Mesenteric fat pad (tissue), 1 donor: ENCODE measurements around the gene LRRIQ3. TPM values are rescaled to one million over a fixed set of nuclear protein-coding genes. Genes with fewer than 3 reads are reported as not detected.
"Not testable (repeated sequence)": the region's sequence is repeated elsewhere in the genome, so short reads cannot be mapped to it uniquely, and the experiment has no call there.

Source experiments
- DNase-seq: peaks from one replicate; pipeline ENCODE4 v3.0.0-alpha.2; 2020; ENCODE audit warnings: low spot score
- total RNA-seq: library from RNA; stranded (reverse); fragmentation: NEBNext Ultra II Directional; extraction: Animal tissue kit (Norgen Biotek cat#: 25700); gene quantifications from one replicate; pipeline ENCODE4 v1.2.1, GENCODE V29; 2021
- donor health status: DM: yes; HTN: yes; CAD: no.

LRRIQ3 gene
- total RNA-seq, 1 donor from 2014 or later: 0.71 TPM

DNA sequence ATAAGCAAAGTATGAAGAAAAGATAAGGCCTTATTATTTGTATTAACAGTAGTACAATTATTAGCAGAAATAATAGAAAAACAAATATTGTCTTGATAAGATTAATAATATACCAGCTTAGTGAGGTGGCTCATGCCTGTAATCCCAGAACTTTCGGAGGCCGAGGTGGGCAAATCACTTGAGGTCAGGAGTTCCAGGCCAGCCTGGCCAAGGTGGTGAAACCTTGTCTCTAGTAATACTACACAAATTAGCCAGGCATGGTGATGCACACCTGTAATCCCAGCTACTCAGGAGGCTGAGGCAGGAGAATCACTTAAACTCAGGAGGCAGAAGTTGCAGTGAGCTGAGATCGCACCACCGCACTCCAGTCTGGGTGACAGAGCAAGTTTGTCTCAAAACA lies 80.6 kb downstream of the LRRIQ3 start:
- DNase-seq: not testable (repeated sequence)

DNA sequence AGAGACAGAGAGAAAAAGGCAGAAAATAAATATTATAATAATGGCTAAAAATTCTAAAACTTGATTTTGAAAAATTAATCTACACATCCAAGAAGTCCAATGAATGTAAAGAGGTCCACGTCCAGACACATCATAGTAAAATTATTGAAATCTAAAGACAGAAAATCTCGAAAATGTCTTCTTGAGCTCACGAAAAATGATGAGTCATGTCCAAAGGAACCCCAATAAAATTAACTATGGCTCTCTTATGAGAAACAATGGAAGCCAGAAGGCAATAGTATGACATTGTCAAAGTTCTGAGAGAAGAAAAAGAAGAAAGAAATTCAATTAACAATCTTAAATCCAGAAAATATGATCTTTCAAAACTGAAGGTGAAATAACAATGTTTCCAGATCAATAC lies 84.6 kb downstream of the LRRIQ3 start:
- no peak for DNase-seq

DNA sequence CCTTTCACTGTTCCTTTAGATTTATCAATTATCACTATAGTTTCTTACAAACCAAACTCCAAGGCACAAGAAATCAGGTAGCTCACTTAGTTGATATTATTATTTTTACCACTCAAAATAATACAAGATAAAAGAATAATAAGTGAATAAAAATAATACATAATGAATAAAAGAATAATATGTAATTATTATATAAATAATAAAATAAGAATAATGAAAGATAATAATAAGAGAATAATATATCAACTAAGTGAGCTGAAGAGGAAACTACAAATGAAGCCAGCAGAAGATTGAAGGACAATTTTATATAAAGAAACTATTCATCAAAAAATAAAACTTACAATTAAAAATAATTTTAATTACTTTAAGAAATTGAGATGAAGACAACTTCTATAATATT lies 90.6 kb downstream of the LRRIQ3 start:
- DNase-seq: no peak

DNA sequence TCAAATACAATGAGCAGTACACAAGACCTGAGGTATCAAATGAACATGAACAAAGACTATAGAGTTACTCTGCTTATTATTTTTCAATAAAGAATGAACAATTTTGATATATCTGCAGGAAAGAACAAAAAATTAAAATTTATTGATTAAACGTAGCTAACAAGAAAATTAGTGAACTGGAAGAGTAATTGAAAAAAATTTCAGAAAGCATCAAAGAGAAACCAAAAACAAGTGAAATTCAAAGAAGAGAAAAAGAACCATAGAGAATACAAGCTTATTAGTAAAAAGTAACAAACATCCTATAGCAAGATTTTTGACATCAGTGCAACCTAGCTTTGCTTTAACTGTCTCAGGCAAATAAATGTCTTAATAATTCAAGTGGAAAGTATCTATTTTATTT lies 106.6 kb downstream of the LRRIQ3 start:
- no peak for DNase-seq

DNA sequence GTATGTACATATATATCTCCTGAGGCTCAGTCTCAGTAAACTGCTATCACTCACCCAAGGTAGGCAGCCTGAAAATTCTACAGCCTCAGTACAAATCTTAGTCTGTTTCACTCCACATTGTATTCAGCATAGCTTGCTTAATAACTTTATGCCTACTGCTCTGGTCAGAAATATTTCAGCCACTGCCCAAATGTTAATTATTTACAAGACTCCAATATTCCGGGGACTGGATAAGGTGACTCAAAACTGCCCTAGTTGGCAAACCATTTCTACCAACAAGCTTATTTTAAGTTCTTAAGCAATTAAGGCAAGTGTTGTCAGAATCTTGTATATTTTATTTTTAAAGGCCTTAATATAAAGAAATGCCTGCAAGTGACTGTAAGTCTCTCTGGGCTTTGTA lies 114.8 kb downstream of the LRRIQ3 start:
- DNase-seq: no peak

GRCh38 chr1:74065081-74065480 lies 132.9 kb downstream of the LRRIQ3 start:
- DNase-seq: no peak

DNA sequence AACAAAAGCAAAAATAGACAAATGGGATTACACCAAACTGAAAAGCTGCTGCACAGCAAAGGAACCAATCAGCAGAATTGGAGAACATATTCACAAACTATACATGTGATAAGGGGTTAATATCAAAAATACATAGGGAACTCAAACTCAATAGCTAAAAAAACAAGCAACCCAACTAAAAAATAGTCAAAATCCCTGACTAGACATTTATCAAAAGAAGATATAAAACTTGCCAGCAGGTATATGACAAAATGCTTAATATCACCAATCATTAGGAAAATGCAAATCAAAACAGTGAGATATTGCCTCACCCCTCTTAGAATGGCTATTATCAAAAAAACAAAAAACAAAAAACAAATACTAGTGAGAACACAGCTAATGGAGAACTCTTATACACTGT lies 140.3 kb downstream of the LRRIQ3 start:
- no peak for DNase-seq

DNA sequence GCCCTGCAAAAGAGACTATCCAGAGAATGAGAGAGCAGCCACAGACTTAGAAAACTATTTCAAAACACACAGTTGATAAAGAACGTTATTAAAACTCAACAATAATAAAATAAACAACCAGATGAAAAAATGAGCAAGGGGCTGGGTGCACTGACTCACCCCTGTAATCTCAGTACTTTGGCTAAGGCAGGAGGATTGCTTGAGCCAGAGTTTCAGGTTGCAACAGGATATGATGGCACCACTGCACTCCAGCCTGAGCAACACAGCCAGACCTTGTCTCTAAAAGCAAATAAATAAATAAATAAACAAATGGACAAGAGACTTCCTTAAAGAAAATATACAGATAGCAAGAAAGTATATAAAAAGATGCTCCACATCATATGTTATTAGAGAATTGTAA lies 144.6 kb downstream of the LRRIQ3 start:
- DNase-seq: no peak

DNA sequence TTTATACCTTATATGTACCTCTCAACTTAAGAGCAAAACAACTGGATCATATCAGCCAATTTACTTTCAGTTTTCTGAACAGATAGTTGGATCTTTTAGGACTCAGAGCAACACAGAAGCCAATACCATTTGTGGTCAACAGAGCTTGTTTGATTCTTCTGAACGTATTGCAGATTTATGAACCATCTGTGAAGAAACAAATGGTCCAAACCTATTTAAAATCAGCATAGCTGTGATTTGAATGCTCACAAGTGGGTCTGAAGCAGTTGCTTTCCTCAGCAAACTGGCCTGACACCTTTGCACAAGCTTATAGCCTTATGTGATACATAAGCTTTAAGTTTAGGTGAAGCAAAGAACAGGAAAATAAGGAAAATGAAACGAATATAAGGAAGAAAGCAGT lies 147.6 kb downstream of the LRRIQ3 start:
- DNase-seq: no peak

- DNase-seq: no peak
These were observed 159.9 kb downstream of the LRRIQ3 start for GRCh38 chr1:74038042-74038441.

- DNase-seq: no peak
These were observed 185.4 kb downstream of the LRRIQ3 start for GRCh38 chr1:74012583-74012982.

GRCh38 chr1:74011736-74012135 lies 186.2 kb downstream of the LRRIQ3 start:
- no peak for DNase-seq

DNA sequence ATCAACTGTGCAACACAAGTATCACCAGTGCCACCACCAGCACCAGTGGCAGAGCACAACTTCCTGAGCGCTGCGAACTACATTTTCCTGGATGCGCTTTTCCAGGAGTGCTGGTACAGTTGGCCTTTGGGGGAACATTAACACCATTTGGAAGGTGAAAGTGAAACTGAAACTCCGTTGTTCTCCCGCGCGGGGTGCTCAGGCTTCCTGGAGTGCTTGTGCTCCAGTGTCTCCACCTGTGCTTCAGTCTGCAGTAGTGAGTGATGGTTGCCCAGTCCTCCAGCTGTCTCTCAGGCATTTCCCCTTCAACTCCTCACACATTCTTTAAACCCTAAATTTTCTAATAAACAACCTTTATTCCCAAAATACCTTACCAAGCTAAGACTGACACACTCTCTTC lies 187.8 kb downstream of the LRRIQ3 start:
- DNase-seq: no peak

DNA sequence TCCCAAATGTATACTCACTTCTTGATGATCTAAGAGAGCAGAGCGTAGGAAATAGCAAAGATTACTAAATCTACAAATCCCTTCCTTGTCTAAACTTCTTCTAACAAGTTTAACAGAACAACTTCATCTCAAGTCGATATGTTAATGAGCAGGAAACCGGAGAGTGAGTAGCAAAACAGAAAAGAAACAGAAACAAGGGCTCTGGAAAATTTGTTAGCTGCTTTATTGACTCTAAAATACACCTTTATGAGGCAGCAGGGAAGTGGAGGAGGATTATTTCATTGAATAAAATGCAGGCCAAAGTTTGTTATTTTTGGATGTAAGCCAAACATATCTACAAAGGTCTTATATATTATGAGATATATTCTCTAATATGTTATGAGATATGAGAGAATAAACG lies 192.4 kb downstream of the LRRIQ3 start:
- no peak for DNase-seq

DNA sequence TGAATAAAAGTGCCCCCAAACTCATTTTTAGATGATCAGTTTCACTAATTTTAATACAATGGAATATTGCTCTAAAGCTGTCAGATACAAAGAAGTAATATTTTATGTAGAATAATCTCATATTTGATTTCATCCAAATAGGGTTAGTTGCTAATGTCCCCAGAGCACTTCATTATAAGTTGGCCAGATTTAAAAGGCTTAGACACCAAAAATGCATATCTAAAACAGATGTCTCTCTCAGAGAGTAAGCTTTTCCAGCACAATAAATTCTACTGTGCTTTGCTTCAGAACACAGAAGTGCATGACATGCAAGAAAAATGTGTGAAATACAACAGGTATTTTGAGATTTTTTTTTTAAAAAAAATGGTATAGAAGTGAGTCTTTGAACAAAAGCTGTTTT lies 194.2 kb downstream of the LRRIQ3 start:
- DNase-seq: no peak

GRCh38 chr1:73998348-73998959 lies 199.5 kb downstream of the LRRIQ3 start:
- DNase-seq: no peak

DNA sequence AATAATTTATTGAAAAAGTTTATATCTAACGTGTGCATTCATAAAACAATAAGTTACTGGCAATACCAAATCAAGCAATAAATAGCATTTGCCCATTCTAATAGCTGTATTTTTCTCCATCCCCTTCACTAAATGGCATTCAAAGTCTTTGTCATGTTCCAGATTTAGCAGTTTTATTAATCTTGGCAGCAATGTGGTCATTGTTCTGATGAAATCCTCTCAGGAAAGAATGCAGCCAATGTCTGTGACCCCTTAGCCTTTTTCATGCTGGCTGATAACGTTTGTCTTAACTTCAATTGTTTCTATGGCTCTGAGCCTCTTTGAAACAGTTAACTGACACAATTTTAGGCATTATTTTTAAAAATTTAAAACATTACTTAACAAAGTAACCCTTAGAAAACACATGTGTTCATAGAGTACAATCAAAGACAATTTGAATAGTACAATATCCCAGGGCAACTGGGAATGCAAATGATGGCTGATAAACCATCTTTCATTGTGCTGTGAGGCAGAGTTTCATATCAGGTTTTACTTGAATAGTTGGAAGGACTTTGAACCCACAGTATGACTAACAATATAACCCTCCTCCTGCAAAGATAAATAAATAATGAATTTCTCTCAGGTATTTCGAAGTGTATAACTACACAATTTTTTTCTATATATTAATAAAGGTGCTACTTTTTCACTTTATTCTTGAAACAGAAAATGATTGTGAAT lies 217.5 kb downstream of the LRRIQ3 start:
- no peak for DNase-seq

- DNase-seq: no peak
These were observed 218.3 kb downstream of the LRRIQ3 start for GRCh38 chr1:73979684-73980083.

- DNase-seq: no peak
These were observed 219.0 kb downstream of the LRRIQ3 start for GRCh38 chr1:73978964-73979363.
